Osteocyte (in vitro differentiated cells): ENCODE results near the gene RET. TPM values are rescaled to one million over a fixed set of nuclear protein-coding genes. Genes with fewer than 3 reads are reported as not detected.

Experiments
- DNase-seq: peaks from one replicate; pipeline ENCODE4 v3.0.0; 2021; ENCODE audit warnings: mixed read lengths; ENCODE audit not compliant: unreplicated experiment; ENCODE audit errors: extremely low spot score
- H3K27ac Mint-ChIP-seq: one replicate; pipeline ENCODE4 v1.8.0; 2021; ENCODE audit warnings: mild to moderate bottlenecking, mixed read lengths; ENCODE audit not compliant: unreplicated experiment
- H3K27me3 Mint-ChIP-seq: one replicate; pipeline ENCODE4 v1.8.0; 2021; ENCODE audit warnings: mixed read lengths; ENCODE audit not compliant: unreplicated experiment
- H3K36me3 Mint-ChIP-seq: one replicate; pipeline ENCODE4 v1.8.0; 2021; ENCODE audit warnings: mixed read lengths; ENCODE audit not compliant: unreplicated experiment
- H3K4me1 Mint-ChIP-seq: one replicate; pipeline ENCODE4 v1.8.0; 2021; ENCODE audit warnings: mixed read lengths; ENCODE audit not compliant: unreplicated experiment
- H3K4me3 Mint-ChIP-seq: one replicate; pipeline ENCODE4 v1.8.0; 2021; ENCODE audit warnings: mild to moderate bottlenecking, moderate library complexity, mixed read lengths; ENCODE audit not compliant: unreplicated experiment
- H3K9me3 Mint-ChIP-seq: one replicate; pipeline ENCODE4 v1.8.0; 2021; ENCODE audit warnings: mixed read lengths; ENCODE audit not compliant: unreplicated experiment
- CTCF ChIP-seq: fragments of 200-600 bp; sonication (generic); IDR thresholded peaks from 2 replicates; pipeline ENCODE4 v1.5.0; 2021; ENCODE audit warnings: antibody characterized with exemption, mild to moderate bottlenecking, moderate library complexity
- total RNA-seq: library from RNA; stranded (reverse); gene quantifications from 2 replicates; pipeline ENCODE4 v1.2.1, GENCODE V29; 2021

The RET gene
- total RNA-seq, 1 donor from 2014 or later, result 0.43 TPM

GRCh38 chr10:43058716-43059335, 18.0 kb upstream of the RET start:
- H3K36me3 Mint-ChIP-seq, result no peaks in the 10 kb centered on the region
- H3K27me3 Mint-ChIP-seq, result peaks cover 18% of the 10 kb centered on the region
- TF ChIP-seq CTCF, result no peak
- no peaks in the 10 kb centered on the region for H3K9me3 Mint-ChIP-seq
- H3K27ac Mint-ChIP-seq, result no peak overlapping the region
- DNase-seq, result no peak
- no peaks in the 10 kb centered on the region for H3K4me1 Mint-ChIP-seq
- H3K4me3 Mint-ChIP-seq, result no peak overlapping the region

GRCh38 chr10:43059336-43059720, 17.5 kb upstream of the RET start:
- no peak for DNase-seq
- TF ChIP-seq CTCF, result no peak
- H3K4me1 Mint-ChIP-seq, result no peaks in the 10 kb centered on the region
- no peaks in the 10 kb centered on the region for H3K36me3 Mint-ChIP-seq
- H3K27me3 Mint-ChIP-seq, result peaks cover 15% of the 10 kb centered on the region
- H3K4me3 Mint-ChIP-seq, result no peak overlapping the region
- no peaks in the 10 kb centered on the region for H3K9me3 Mint-ChIP-seq
- no peak overlapping the region for H3K27ac Mint-ChIP-seq

- no peaks in the 10 kb centered on the region for H3K36me3 Mint-ChIP-seq
- no peak for DNase-seq
- no peak overlapping the region for H3K27ac Mint-ChIP-seq
These were observed 17.0 kb upstream of the RET start for GRCh38 chr10:43059828-43060227.

GRCh38 chr10:43060291-43060690, 16.6 kb upstream of the RET start:
- no peak for TF ChIP-seq CTCF
- Mint-ChIP-seq H3K9me3 (no peaks in the 10 kb centered on the region), H3K4me3 (no peak overlapping the region), H3K27me3 (peaks cover 12% of the 10 kb centered on the region), H3K27ac (no peak overlapping the region), H3K4me1 (no peaks in the 10 kb centered on the region), H3K36me3 (no peaks in the 10 kb centered on the region)
- DNase-seq, result no peak

More at GRCh38 chr10:43059828-43060227, 17.0 kb upstream of the RET start:
- H3K27me3 Mint-ChIP-seq, result peaks cover 14% of the 10 kb centered on the region
- no peaks in the 10 kb centered on the region for H3K9me3 Mint-ChIP-seq
- no peak overlapping the region for H3K4me3 Mint-ChIP-seq
- H3K4me1 Mint-ChIP-seq, result no peaks in the 10 kb centered on the region
- no peak for TF ChIP-seq CTCF

GRCh38 chr10:43061331-43061730, 15.5 kb upstream of the RET start:
- no peak for DNase-seq
- H3K9me3 Mint-ChIP-seq, result no peaks in the 10 kb centered on the region
- H3K36me3 Mint-ChIP-seq, result no peaks in the 10 kb centered on the region
- no peak for TF ChIP-seq CTCF
- peaks cover 12% of the 10 kb centered on the region for H3K27me3 Mint-ChIP-seq
- H3K4me3 Mint-ChIP-seq, result no peak overlapping the region
- no peaks in the 10 kb centered on the region for H3K4me1 Mint-ChIP-seq
- H3K27ac Mint-ChIP-seq, result no peak overlapping the region
